HG02610 (cell line): ENCODE data around the gene PARD6A.

ENCODE experiments used
- ATAC-seq: cut with Tn5 transposase; IDR thresholded peaks from one replicate; pipeline ENCODE4 v1.9.1; 2021; ENCODE audit warnings: mild to moderate bottlenecking, moderate library complexity; ENCODE audit not compliant: unreplicated experiment

Gene PARD6A

DNA sequence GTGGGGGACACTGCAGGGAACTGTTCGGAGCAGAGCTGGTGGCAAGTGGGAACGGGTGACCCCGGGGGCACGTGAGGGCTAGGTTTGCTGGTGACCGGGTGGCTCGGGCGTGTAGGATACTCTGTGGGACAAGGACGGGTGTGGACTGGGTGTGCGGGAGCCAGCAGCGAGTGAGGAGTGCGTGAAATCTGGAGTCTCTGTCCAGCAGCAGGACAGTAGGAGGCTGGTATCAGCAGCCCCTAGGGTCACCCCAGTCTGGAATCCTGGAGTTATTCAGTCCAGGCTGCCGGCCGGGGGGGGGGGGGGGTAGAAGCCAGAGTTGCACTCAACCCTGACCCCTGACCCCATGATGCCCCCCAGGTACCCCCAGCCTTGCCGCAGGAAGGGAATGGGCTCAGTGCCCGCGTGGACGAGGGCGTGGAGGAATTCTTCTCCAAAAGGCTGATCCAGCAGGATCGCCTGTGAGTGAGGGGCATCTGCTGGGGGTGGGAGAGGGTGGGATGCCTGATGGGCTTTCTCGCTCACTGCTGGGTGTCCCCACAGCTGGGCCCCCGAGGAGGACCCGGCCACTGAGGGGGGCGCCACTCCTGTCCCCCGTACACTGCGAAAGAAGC is 6.9 kb upstream of the PARD6A start:
- no peak for ATAC-seq

DNA sequence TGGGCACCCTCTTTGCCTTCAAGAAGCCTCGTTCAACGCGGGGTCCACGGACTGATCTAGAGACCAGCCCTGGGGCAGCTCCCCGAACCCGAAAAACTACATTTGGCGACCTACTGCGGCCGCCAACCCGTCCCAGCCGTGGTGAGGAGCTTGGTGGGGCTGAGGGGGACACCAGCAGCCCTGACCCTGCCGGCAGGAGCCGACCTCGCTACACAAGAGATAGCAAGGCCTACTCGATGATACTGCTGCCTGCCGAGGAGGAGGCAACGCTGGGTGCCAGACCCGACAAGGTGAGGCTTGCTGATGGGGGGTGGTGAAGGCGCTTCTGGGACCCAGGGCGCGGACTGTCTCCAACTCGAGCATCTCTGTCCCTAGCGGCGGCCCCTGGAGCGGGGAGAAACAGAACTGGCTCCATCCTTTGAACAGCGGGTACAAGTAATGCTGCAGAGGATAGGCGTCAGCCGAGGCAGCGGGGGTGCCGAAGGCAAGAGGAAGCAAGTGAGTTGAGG is 6.3 kb upstream of the PARD6A start:
- ATAC-seq = no peak

DNA sequence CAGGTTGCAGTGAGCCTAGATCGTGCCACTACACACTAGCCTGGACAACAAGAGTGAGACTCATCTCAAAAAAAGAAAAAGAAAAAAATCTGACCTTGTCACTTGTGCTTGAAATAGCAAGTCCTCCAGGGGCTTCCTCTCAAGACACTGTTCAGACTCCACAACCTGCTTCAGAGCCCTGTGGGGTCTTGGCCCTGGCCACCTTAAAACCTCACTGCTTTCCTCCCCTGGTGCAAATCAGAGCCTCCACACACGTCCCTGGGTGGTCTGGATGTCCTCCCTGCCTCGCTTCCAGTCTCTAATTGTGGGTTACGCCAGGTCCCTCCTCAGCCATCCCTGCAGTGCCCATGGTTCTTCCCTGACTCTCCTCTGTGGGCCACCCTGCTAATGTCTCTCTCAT is 5.4 kb upstream of the PARD6A start:
- no peak for ATAC-seq

DNA sequence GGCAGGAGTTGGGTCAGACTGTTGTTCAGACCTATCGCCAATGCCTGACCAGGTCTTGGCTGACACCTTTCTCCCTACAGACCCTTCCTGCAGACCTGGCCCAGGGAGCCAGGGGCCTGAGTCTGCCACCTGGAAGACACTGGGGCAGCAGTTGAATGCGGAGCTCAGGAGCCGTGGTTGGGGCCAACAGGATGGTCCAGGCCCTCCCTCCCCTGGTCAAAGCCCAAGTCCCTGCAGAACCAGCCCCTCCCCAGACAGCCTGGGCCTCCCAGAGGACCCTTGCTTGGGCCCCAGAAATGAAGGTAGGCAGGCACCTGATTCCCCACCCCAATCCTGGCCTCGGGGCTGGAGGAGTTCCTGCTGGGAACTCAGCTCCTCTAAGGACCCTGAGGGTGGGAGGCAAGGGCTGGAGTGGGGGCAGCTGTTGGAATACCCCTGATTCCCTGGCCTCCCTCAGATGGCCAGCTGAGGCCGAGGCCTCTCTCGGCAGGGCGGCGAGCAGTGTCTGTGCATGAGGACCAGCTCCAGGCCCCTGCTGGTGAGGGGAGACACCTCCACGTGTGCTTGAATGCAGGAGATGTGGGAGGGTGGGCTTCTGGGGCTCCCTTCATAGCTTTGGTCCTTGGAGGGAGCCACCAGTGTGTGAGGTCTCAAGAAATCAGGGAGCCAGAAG is 4.3 kb upstream of the PARD6A start:
- ATAC-seq = no peak

DNA sequence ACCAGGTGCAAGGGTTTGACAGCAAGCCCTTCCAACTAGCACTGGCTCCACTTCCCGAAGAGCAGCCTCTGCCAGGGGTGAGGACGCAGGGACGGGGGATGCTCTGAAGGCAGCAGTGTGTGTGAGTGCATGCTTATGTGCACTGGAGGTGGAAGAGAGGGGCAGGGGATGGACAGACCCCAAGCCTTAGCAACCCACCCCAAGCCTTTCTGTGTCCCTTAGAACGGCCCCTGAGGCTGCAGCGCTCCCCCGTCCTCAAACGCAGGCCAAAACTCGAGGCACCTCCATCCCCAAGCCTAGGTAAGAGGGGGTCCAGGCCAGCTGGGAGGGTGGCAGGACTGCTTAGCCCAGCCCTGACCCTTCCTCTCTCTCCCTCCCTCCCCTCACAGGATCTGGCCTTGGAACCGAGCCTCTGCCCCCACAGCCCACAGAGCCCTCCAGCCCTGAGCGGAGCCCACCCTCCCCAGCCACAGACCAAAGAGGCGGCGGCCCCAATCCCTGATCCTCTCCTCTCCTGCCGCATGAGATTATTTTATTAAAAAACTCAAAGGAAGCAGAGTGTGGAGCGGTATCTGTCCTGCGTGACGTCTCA is 3.6 kb upstream of the PARD6A start:
- ATAC-seq = no peak

DNA sequence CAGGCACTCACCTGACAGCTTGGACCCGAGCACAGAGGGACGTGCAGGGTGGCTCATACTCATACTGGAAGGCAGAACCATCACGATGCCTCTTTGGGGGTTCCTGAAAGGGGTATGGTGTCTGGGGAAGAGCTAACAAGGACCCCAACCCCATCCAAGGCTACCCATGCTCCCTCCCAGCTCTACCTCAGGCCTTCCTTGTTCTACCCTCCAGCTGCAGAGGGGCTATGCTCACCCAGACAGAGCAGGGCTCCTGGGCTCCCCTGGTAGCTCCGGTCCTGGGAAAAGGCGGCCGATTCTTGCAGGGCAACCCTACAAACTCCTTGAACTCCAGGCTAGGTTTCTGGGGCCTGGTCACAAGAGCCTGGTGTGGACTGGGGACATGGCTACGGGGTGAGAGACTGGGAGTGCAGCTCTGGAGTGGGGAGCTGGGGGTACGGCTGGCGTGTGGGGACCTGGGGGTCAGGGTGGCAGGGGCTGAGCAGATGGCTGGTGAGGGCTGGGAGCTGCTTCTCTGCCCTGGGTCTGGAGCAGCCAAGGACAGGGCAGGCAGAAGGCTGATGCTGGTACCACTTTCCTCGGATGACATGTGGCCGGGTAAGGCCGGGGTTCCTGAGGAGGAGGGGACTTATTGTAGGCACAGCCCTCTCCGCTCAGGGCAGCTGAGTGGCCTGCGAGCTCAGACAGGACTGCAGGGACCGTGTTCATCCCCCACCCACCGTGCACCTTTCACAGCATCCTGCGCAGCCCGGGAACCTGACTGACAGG is 2.8 kb upstream of the PARD6A start:
- no peak for ATAC-seq

DNA sequence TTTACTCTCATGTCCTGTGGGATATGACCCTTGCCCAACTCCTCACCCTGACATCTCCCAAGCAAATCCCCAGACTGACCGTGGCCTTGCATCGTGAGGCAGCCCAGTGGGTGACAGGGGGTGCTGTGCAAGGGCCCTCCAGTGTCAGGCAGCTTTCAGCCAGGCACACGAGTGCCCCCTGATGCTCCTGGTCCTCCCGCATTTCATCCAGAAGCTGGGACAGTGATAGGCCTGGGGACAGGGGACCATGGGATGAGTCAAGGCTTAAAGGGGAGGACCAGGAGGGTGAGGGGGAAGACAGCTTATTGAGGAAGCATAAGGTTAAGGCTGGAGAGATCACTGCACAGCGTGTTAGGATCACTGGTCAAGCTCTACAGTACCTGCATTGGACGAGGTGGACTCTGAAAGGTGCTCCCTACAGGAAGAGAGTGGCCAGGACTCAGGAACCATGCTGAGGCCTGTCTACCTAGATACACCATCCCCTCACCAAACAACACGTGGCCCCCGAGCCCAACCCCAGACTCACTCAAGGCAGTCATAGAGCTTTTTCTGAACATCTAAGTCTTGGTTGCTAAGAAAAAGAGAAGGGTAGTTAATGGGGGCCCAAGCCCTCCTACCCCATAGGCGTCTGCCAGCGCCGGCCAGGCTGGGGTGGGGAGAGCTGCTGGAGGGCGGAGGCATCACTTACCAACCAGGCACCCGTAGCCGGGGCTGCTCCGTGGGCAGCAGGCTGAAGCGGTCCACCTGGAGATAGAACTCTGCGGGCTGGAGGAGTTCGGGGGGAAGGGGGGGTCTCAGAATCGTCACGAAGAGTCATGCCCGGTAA is 1.7 kb upstream of the PARD6A start:
- no peak for ATAC-seq

DNA sequence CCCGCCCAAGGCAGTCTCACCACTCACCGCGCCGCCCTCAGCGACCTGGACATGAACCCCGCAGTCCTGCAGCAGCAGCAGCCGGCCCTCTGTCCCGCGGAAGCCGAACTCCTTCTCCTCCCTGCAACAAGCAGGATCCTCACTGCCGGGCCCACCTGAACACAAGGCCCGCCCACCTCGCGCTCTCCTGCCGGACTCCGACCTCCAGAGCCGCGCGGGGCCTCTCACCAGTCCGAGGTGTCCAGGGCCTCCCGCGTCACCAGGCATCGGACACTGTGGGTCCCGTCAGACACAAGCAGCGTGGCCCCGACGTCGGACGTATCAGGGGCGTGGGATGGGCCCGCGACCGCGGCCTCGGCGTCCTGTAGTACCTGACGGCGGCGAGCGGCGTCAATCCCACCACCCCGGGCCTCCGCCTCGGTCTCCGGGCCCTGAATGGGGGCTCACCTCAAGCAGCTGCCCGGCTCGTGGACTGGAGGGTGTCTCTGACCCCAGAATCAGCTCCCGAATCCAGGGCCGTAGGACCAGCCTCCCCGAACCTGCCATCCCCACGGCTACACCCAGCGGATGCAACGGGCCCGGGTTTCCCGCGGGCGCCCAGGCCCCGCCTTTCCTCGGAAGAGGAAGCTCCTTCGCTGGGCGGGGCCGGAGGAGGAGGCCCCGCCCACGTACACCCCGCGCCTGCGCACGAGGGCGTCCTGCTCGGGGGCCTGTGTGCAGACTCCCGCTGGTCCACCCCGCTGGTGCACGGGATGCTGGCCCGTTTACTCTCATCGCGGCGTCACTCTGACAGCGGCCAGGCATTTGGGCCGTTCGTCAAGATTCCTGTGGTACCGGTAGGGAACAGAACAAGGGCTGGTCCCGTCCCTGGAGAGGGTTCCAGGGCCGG is 841 bp upstream of the PARD6A start, which contains the start of gene ACD:
ACD (minus strand) TSS at position 586 of the 889 bp plus-strand sequence; CDS start at position 546, 40 bp downstream.
- peak; percentile 50 for ATAC-seq

DNA sequence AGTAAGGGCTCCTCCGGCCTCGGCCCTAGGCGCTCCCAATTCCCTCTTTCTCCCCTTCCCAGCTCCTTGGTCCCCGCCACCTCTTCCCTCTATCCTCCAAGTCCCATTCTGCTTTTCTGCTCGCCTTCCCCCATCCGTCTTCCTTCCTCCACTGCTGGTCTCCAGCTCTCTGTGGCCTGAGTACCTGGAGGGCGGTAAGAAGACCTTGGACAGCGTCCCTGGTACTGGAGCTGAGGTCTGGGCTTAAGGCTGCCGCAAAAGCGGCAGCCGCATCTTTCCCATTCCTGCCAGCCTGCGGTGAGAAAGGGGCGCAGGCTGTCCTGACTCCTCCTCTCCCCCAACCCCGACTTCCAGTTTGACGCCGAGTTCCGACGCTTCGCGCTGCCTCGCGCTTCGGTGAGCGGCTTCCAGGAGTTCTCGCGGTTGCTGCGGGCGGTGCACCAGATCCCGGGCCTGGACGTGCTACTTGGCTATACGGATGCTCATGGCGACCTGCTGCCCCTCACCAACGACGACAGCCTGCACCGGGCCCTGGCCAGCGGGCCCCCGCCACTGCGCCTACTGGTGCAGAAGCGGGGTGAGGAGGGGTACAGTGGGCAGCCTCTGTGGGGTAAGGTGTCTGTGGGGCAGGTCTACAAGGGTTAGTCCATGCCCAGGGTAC is 471 bp downstream of the PARD6A start:
- ATAC-seq = no peak

DNA sequence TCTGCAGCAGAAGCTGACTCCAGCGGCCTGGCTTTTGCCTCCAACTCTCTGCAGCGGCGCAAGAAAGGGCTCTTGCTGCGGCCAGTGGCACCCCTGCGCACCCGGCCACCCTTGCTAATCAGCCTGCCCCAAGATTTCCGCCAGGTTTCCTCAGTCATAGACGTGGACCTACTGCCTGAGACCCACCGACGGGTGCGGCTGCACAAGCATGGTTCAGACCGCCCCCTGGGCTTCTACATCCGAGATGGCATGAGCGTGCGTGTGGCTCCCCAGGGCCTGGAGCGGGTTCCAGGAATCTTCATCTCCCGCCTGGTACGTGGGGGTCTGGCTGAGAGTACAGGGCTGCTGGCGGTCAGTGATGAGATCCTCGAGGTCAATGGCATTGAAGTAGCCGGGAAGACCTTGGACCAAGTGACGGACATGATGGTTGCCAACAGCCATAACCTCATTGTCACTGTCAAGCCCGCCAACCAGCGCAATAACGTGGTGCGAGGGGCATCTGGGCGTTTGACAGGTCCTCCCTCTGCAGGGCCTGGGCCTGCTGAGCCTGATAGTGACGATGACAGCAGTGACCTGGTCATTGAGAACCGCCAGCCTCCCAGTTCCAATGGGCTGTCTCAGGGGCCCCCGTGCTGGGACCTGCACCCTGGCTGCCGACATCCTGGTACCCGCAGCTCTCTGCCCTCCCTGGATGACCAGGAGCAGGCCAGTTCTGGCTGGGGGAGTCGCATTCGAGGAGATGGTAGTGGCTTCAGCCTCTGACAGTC is 1.3 kb downstream of the PARD6A start:
- ATAC-seq = no peak

DNA sequence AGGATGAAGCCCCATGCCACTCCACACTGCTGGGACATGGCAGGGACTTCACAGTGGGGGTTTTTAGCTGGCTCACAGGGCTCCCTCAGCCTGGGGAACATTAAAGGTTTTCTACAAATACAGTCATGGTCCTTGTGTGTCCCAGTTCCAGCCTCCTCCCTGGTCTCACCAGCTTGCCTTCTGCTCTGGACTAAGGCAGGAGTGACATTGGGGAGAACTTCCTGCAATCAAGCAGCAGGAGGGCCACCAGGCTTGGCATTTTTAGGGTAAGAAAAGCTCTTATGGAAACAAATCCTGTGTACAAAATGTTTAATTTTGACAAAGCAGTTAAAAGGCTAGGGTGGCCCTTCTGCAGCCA is 1.9 kb downstream of the PARD6A start:
- ATAC-seq = no peak

DNA sequence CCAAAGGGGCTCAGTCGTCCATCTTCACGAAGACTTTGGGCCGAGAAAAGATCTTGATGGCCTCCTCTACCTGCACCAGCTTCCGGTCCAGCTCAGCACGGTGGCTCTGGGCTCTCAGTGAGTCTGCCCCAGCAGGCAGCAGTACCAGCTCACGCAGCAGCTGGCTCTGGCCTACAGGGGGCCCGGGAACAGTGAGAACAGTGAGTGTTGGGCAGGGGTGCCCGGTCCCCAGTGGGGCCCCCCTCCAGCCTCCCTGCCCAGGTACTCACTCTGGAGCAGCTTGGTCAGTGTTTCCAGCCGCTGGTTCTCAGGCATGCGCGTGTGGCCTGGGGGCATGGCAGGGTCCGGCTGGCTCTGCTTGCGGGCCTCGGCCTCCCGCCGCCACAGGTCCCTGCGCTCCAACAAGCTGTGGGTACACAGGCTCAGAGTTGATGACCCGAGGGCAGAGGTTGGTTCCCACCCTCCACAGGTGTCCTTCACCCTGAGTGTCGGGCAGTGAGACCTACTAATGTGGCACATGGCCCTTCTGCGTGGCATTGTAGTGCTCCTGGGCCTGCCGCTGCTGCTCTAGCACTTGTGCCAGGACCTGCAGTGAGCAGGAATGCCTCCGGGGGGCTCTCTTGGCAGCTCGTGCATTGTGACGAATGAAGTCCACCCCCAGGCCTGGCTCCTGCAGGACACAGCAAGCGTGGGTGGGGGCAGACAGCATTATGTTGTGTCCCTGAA is 2.6 kb downstream of the PARD6A start:
- ATAC-seq = no peak

DNA sequence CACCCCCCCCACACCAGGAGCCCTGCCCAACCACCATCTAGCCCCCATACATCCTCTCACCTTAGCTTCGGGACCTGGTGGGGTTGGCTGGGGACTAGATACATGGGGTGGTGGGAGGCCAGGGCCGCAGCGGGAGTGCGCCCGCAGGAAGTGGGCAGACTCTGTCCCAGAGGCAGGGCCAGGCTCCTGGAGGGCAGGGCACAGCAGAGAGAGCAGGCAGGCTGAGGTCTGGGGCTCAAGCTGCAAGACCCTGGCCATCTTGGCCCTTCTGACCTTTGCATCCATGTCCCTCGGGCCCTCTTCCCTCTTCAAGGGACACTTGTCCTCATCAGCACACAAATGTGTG is 3.1 kb downstream of the PARD6A start:
- no peak for ATAC-seq

DNA sequence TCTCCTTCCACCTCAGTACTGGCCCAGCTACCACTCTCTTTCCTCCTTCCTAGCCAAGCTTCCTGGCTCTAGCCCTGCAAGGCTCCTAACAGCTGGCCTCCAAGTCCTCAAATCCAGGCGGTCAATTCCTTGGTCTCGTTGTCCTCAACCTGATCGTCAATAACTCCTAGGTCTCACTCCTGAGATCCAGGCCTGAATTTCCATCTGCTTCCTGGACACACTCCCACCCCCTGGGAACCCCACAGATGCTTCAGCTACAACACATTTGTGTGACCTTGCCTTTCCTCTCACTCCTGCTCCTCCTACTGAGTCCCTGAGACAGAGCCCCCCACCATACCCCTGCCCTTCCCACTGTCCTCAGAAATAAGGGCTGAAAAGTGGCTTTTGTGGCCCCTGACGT is 3.5 kb downstream of the PARD6A start:
- no peak for ATAC-seq

DNA sequence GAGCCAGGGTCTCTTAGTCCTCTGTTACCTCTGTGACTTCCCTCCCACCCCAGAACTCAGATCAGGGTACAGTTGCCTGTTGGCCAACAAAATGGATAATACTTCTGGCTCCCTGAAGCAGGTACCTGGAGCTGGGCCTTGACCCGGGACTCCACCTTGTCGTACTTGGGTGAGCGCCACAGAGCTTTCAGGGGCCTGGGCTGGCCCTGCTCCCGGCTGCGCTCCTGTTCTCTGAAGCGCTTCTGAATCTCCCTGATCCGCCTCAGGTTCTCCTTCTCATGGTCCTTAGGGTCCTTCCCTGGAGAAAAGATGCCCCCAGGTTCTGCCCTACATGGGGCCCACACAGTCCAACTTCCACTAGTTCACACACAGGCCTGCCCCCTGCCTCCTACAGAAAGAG is 4.1 kb downstream of the PARD6A start:
- ATAC-seq = no peak

DNA sequence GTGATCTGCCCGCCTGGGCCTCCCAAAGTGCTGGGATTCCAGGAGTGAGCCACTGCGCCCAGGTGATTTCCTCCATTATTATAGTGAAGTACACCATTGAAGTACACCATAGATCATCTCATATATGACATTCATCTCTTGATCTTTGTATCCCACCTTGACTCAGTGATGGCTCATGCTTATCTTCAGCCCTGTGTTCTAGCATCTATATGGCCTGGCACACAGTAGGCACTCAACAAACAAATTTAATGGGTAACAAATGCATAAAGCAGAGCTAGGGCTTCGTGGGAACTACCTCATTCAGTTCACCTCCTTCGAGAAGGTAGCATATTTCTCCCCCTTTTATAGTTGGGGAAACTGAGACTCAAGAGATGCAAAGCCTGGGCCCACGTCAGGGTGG is 4.8 kb downstream of the PARD6A start:
- no peak for ATAC-seq

DNA sequence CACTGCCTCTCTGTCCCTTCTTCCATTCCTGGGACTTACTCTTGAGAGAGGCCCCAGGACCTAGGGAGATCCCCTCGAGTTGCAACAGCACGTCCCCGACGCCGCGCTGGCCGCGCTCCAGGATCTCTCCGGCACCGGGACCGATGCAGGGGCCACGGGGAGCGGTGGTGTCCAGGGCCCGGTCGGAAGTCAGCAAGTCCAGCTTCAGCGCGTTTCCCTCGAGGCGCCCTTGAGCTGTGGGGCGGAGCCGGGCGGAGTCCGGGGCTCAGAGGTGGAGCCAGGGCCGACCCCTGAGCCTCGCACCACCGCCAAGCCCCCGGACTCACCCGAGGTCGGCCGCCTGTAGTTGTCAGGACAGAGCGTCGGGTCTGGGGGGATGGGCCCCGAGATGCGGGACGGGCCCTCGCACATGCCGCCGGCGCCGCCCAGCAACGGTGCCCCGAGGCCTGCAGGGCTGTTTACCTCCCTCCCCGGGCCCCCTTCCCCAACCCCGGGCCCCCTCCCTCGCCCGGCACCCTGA is 5.3 kb downstream of the PARD6A start:
- peak; percentile 12 for ATAC-seq
